Skin of body (tissue), 2 donors: ENCODE results near the gene PSMB7. TPM values are rescaled to one million over a fixed set of nuclear protein-coding genes. Genes with fewer than 3 reads are reported as not detected.

Source experiments
- DNase-seq: peaks from one replicate; lab custom pipeline; 2025; lab: John Stamatoyannopoulos, UW
- total RNA-seq: library from RNA; depleted of rRNA; stranded (reverse); fragments of >200 nt; gene quantifications from one replicate; pipeline ENCODE4 v1.2.3, GENCODE V29; 2014

Gene PSMB7
- total RNA-seq, 1 donor from 2014 or later, result 153 TPM

GRCh38 chr9:124384210-124384609 lies 31.0 kb downstream of the PSMB7 start:
- DNase-seq, result no peak

DNA sequence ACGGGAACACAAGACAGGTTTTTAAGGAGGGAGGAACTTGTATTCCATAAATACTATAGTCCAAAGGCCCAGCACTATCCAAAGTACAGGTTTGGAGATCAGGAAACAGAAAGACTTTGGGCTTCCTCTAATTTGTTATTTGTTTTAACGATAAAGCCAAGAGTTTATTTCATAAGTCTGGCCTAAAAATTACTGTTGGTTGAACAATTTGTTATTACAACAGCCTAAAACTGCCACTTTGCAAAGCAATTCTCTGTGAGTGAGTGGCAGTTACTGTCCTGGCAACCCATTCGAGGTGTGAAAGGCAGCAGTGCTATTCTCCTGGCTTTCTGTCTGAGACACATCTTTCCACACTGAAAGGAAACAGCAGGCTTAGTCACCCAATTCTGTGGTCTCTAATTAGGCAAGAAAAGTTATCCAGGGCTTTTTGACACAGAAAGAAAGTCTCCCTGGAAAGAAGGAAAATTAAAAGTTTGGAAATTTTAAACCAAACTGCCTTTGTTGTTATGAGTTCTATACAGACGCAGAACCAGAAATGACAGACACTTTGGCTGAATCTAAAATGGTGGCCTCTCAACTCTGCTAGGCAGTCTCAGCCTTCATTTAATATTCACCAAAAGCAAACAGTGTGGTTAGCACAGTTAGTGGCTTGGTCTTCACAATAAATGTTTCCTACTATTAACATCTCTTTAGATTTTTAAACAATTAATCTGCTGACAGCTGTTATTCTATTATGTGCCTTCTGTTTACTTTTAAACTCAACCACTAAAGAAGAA lies 33.9 kb downstream of the PSMB7 start:
- DNase-seq, result no peak

DNA sequence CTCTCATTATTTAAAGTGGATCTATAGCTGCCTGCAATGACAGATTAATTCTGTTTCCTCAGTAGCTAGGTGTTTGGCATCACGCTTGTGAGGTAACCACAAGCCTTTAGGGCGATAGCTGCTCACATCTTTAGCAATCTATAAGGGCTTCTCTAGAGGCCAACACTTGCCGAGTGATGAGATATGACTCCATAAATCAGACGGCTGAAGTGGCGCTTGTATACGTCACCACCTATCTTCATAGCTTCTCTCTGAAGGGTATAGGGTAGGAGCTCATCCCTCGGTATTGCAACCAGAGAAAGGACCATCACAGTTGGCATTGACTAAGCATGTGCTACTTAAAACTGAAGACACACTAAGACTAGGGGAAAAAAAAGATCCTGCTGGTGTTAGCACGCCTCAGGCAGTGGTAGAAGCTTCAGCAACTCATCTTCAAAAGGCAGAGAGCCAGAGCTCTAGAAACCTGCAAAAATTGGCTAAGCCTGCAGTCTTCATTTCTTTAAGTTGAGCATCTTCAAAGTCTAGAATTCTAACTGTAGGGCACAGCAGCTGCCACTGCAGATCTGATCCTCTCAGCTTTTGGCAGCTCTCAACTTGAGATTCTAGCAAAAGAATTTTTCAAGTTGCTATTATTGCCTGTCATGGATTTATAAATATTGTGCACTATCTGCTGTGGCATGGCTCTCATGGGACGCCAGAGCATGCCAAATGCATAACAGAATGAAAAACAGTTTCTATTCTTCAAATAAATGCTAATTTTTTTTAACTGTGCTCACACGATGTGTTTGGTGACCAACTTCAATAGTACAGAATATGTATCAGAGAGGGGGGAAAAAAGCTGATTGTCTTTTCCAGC lies 37.5 kb downstream of the PSMB7 start:
- DNase-seq, result no peak

DNA sequence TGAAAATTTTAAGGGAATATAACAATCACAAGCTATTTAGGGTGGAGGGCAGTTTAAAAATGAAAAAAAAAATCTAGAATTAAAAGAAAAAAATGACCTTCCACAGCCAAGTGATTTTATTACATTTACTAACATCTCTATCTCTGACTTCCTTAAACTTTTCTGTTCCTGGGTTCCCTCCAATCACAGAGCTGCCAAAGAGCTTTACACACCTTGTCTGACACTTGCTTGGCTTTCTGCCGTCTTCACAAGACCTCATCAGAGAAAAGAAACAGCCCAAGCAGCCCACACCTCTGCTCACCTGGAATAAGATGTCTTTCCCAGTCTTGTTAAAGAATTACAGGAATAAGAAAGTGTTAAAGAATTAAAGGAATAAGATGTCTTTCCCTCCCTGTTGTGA lies 38.9 kb downstream of the PSMB7 start:
- DNase-seq, result no peak

DNA sequence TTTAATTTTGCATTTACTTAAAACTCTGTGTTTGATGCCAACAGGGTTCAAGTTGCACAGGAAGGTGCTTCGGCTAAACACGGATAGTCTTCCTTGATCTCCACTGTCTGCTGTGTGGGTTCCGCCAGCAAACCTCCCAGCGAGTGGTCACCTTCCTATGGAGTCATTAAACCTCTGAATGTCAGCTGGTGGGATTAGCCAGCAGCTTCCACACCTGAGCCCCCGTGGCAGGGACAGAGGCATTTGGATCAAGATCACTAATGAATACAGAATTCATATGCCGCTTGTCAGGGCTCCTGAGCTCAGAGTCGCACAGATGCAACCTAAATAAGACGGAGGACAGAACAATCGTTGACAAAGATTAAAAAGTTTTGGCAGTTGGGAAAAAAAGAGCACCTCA lies 39.5 kb downstream of the PSMB7 start:
- no peak for DNase-seq

GRCh38 chr9:124373851-124374250 lies 41.4 kb downstream of the PSMB7 start:
- no peak for DNase-seq

DNA sequence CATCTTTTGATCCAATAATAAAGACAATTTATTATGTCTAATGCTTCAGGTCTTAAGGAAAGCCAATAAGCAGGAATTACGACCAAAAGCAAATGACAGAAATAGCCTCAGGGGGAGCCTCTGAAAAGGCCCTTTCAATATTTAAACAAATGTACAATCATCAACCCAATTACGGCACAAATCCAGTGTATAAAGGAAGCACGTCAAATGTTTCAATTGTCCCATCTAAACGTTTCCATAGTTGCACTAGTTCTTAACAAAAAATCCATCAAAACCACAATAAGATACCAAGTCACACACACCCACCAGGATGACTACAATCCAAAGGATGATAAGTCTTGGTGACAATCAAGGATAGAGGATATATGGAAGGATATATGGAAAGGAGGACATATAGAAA lies 41.9 kb downstream of the PSMB7 start:
- no peak for DNase-seq

GRCh38 chr9:124372038-124372437 lies 43.2 kb downstream of the PSMB7 start:
- DNase-seq, result peak; percentile 22

GRCh38 chr9:124370896-124371582 lies 44.2 kb downstream of the PSMB7 start:
- no peak for DNase-seq

DNA sequence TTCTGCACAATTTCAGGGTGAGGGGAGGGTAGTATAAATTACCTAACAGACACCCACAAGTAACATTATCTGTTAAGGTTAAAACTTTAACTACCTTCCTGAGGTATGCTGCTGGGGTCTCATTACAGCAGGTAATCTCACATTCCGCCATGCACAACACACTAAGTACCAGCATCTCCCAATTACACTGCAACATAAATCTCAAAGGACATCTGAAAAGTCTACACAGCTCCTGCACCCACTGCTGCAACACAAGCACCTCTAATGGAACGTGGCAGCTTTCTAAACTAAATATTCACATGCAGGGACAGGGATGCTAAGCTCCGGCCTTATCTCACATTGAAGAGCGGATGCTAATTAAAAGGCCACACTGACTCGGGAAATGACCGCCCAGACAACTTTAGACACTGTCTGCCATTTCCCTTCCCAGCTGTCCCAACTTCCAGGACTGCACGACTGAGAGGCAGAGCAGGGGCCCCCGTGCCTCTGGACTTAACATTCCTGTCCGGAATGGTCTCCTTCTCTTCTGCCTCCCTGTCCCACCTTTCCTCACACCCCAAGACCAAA lies 45.9 kb downstream of the PSMB7 start:
- DNase-seq, result no peak

DNA sequence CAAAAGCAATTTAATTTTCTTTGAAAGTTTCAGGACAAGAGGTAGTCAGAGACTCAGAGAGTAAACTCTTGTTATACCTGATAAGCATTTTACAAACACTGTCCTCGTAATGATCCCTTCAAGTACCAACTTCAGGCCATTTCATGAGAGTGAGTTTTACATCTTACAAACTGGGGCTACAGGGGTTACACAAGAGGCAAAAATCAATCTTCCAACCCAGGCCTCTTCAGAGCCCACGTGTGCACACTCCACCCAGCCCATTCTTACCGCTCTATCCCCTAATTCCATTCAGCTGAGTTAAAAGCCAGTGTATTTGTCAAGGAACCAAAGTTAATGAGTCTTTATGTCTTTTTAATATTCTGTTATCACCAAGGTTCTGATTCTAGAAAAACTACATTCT lies 46.5 kb downstream of the PSMB7 start:
- no peak for DNase-seq

DNA sequence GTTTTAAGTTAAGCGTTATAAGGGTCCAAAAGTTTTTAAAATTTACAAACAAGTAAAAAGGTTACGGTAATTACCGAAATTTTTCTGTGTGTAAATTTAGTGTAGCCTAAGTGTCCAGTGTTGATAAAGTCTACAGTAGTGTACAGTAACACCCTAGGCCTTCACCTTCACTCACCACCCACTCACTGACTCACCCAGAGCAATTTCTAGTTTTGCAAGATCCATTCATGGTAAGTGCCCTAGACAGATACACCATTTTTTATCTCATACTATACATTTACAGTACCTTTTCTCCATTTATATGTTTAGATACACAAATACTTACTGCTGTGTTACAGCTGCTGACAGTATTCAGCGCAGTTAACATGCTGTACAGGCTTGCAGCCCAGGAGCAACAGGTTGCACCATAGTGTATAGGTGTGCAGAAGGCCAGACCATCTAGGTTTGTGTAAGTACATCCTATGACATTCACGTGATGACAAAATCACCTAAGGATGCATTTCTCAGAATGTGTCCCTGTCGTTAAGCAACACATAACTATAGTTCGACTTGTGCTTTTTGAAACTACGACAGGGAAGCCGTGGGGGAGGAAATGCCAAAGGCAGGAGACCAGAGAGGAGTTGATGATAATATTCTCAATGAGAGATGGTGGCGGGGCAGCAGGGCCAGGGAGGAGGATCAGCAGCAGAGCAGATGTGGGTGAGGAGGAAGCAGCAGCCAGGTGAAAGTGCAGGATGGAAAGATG lies 48.6 kb downstream of the PSMB7 start:
- no peak for DNase-seq

- DNase-seq, result no peak
Measured at GRCh38 chr9:124365036-124365435, 50.2 kb downstream of the PSMB7 start.

DNA sequence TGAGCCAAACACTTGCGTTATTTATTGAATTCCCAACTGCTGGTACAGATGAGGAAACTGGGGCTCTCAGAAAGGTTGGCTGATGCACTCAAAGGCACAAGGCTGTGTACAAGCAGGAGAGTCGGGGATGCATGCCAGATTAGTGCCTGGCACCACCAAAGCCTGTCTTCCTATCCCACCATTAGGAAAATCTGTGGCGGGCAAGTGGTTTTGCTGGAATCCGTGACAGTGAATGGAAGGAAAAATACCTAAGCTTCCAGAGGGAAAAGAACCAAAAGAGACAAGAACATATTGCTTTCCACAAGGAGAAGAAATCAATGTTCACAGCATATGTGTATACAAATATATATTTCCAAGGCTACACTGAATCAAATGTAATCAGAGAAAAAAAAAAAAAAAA lies 51.1 kb downstream of the PSMB7 start:
- no peak for DNase-seq

DNA sequence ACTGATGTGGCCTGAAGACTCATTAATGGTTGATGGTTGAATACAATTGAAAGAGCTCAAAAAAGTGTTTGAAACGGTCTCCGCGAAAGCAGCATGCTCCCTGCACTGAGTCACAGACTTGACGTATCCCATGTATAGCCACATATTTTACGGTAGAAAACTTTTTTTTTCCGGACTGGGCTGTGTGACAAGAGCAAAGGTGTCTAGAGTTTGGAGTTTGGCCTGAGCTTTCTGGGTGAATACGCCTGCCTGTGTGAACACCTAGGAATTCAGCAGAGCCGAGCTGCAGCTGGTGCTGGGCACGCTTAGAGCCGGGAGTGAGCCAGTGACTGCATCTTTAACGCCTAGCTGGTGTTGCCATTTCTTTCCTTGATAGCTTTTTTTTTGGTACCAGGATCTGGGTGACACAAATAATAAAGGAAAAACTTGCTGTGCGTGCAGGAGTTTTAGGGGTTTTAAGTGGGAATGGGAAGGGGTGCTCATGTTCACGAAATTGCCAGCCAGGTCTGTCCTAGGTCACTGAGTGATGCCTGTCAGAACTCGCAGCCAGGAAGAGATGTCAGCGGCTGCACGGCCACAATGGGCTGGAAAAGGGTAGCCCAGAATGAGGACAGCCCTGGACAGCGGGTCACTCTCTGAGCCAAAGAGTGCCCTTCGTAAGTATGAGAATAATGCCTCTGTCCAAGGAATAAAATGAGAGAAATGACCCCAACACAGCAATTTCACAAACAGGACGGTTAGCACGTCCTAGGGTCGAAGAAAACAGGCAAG lies 51.7 kb downstream of the PSMB7 start:
- DNase-seq, result no peak

- no peak for DNase-seq
Measured at GRCh38 chr9:124361128-124361527, 54.1 kb downstream of the PSMB7 start.

DNA sequence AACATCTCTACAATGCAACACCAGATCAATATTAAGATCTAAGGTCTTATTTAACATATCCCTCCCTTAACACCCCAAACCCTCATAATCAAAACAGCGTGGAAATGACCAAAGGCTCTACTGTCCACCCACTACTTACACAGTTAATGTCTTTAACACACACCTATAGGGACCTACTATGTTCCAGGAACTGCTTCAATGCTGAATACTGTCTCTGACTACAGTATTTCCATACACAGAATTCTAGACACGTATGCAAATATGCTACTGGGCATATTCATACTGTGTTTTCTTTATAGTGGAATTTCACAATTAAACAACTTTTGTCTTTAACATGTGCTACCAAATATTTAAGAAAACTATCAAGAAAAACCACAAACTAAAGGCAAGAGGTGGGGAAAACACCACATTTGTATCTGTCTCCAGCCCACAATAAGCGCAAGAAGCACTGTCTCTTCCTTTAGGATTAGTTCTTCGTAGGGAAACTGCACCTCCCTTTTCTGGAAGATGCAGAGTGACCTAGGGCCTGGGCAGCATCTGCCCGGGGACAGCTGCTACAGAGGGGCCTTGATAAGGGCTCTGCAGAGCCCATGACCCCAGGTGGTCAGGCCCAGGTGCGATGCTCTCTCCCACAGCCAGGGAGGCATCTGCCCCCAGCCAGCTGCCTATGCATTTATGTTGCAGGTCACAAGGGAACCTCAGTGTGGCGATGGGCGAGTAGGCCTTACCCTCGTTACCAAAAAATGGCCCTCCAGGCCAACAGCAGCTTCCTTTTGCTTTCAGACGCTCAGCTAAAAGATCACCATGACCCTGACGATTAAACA lies 55.2 kb downstream of the PSMB7 start:
- DNase-seq, result no peak

- no peak for DNase-seq
Measured at GRCh38 chr9:124359426-124359825, 55.8 kb downstream of the PSMB7 start.

DNA sequence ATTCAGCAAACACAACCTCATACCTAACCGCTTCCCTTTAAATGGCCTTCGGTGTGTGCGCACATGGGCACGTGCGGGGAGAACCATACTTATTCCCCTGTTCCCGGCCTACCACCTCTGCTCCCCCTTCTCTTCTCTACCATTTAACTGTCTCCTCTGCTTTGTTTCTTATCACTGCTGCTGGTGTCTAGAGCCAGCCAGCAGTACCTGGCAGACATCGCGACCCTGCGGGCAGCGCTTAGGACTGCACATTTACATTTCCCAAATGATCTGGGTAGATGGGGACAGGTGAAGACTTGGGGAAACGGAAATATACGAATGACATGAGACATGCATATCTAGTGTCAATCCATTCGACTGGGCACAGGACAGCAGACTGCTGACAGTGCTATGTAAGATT lies 56.6 kb downstream of the PSMB7 start:
- DNase-seq, result no peak
